GM21390 (cell line): ENCODE measurements around the gene SPTLC2.
"Not testable (repeated sequence)": the region's sequence is repeated elsewhere in the genome, so short reads cannot be mapped to it uniquely, and the experiment has no call there.

Source experiments
- ATAC-seq: cut with Tn5 transposase; IDR thresholded peaks from one replicate; pipeline ENCODE4 v1.9.1; 2021; ENCODE audit not compliant: unreplicated experiment

The SPTLC2 gene

DNA sequence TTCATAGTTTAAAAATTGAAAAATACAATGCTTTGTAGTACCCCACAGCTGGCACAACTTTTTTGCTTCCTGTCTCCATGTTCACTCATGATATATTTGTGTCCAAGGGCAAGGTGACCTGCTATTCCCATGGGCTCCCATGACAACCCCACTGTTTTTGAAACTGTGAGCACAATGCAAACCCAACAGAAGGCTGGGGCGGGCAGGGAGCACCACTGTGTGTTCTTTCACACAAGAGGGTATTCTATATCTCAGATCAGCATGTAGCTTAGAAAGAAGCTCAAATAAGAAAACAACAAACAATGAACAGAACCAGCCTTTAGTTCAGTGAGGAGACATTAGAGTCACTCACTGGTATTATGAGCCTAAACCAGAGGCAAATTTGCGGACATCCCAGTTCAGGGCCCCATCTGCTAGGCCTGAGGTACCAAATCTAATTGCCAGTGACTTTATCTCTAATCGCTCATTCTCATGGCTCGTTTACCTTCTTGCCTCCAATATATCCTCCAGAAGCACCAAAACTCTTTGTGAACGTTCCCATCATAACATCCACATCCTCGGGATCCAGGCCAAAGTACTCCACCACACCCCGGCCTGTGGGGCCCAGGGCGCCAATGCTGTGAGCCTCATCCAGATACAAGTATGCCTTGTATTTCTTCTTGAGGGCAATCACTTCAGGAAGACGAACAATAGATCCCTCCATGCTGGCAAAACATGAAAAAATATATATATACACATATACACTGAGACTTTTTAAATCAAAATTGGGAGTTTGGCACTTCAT is 61.4 kb downstream of the SPTLC2 start:
- ATAC-seq: peak; percentile 21

DNA sequence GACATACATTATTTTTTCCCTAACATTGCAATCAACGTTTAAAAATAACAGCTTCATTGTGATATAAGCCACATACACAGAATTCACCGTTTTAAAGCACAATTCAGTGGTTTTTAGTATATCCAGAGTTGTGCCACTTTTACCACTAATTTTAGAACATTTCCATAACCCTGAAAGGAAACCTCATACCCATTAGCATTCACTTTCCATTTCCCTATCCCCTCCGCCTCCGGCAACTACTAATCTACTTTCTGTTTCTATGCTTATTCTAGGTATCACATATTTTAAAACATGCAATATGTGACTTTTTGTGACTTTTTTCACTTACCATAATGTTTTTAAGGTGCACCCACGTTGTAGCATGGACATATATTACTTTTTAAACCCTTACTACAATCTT is 62.2 kb downstream of the SPTLC2 start:
- ATAC-seq: peak; percentile 73

DNA sequence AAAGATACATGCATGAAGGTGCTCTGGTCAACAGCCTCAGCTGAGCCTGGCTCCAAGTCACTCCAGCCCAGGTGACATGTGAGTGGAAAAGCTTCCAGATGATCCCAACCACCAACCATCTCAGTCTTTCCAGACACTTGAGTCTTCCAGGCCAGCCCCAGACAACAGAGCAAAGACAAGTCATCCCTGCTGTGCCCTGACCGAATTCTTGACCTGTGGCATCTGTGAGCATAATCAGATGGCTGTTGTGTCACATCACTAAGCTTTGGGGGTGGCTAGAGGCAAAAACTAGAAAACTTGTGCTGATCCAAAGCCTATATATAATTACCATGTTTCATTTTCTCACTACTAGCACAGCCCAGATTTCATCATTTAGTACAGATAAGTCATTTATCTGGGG is 67.0 kb downstream of the SPTLC2 start:
- ATAC-seq: no peak

DNA sequence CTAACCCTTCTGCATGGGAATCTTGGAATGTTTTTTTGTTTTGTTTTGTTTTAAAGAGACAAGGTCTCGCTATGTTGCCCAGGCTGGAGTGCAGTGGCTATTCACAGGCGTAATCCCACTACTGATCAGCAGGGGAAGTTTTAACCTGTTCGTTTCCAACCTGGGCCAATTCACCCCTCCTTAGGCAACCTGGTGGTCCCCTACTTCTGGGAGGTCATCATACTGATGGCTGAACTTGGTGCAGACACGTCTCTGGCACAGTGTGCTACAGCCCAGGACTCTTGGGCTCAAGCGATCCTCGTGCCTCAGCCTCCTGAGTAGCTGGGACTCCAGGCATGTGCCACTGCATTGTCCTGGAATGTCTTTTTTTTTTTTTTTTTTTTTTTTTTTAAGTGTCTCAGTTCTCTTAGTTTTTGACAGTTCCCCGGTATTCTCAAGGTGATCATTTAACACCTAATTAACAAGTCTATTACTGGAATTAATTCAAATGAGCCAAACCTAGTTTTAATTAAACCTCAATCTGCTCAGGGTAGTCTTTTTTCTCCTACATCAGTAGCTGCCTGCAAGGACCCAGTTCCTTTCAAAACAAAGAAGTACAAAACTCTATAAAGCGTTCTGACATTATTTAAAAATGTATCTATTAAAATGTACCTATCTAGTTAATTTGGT is 68.8 kb downstream of the SPTLC2 start:
- no peak for ATAC-seq

DNA sequence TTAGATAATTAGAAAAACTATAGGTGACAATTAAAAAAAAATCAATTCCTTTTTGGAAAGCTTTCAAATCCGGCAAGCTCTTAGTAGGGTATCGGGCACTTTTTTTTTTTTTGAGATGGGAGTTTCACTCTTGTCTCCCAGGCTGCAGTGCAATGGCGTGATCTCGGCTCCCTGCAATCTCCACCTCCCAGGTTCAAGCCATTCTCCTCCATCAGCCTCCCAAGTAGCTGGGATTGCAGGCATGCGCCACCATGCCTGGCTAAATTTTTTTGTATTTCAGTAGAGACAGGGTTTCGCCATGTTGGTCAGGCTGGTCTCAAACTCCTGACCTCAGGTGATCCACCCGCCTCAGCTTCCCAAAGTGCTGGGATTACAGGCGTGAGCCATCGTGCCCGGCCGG is 71.3 kb downstream of the SPTLC2 start:
- not testable (repeated sequence) for ATAC-seq

DNA sequence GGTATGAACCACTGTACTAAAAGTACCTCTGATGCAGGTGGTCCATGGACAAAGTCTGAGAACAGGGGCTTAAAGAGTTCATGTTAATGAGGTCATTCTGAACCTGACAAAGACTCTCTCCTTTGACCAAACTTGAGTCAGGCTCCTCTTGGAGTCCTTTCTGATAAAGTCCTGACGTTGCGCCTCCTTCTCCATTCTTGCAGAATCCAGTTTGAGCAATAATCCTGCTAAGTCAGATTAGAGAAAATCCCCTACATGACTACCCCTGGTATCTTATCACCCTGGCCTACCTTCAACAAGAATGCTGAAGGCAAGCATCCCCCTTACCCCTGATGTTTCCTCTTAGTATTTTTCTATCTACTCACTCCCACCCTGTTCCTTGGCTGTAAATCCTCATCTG is 71.9 kb downstream of the SPTLC2 start:
- ATAC-seq: no peak

DNA sequence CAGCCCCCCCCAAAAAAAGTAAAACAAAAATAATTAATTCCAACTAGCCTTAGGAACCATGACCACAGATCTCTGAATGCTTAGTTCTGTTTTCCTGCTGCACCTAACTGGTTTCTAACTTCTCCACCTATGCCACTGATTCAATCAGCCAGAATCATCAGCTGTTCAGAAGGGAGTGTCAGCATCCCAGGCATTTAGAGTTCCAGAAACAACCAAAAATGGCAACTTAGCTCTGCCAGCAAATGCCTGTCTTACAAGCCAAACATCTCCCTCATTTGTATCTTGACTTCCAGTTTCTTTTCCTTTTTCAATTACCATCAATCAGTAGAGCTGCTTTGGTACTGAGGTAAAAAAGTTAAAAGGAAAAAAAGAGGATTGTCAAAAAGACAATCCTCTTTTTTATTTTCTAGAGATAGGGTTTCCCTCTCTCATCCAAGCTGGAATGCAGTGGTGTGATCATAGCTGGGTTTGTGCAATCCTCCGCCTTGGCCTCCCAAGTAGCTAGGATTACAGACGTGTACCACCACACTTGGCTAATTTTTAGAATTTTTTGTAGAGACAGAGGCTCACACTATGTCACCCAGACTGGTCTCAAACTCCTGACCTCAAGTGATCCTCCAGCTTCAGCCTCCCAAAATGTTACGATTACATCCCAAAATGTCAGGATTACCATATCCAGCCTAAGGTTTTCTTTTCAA is 72.7 kb downstream of the SPTLC2 start:
- no peak for ATAC-seq

DNA sequence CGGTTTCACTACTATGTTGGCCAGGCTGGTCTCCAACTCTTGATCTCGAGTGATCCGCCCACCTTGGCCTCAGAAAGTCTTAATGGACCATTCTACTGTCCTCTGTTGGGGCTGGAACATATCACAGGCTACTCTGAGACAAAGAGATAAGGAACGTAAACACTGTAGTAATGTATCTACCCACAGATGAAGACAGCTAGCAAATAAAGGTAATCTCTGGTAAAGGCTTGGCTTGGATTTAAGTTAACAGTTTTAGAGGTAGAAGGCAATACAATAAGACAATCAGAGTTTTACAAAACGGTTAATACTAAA is 73.2 kb downstream of the SPTLC2 start:
- no peak for ATAC-seq

DNA sequence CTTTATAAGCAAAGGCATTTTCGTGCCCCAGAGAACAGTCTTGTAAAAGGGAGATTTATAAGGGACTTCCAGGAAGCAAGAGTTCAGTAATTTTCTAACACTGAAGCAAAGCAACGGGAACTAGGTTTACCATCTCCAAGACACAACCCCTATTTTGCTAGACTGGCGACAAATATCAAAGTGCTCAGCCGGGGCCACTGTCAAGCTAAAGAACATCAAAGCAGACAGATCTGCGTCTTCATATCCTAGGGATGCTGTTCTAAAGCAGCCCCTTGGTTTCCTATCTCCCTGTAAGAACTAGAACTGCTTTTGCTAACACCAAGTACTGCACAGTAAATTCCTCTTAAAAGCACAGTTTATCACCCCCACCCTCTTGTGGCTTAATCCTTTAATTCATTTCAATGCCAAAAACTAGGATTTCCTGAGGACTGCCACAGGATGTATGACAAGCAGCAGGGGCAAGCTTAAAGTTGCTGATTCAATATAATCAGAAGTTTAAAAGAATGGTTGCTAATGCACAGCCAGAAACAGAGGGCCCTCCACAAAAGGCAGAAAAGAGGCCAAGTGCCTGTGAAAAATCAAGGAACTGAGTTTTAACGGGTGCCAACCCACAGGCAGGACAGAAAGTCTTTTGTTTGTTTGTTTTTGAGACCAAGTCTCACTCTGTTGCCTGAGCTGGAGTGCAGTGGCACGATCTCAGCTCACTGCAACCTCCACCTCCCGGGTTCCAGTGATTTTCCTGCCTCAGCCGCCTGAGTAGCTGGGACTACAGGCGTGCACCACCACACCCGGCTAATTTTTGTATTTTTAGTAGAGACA is 73.8 kb downstream of the SPTLC2 start:
- ATAC-seq: no peak

DNA sequence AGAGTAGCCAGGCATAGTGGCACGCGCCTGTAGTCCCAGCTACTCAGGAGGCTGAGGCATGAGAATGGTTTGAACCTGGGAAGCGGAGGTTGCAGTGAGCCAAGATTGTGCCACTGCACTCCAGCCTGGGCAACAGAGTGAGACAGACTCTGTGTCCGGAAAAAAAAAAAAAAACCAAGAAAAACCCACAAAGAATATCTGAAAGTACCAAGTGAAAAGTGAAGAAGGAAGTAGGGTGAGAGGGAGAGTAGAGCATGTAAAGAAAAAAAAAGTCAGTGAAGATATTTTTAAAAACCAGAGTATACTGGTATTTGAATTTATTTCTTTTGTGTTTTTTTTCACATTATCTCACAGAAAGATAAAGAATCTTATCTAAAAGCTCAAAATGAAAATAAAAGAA is 74.5 kb downstream of the SPTLC2 start:
- peak; percentile 45 for ATAC-seq

DNA sequence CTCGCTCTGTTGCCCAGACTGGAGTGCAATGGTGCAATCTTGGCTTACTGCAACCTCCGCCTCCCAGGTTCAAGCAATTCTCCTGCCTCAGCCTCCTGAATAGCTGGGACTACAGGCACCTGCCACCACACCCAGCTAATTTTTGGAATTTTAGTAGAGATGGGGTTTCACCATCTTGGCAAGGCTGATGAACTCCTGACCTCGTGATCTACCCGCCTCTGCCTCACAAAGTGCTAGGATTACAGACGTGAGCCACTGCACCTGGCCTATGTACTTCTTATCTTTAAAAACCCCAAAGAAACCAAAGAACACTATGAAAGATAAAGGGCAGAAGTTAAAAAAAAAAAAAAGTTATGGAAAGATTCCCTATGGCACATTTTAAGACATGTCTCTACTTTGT is 79.5 kb downstream of the SPTLC2 start:
- not testable (repeated sequence) for ATAC-seq

DNA sequence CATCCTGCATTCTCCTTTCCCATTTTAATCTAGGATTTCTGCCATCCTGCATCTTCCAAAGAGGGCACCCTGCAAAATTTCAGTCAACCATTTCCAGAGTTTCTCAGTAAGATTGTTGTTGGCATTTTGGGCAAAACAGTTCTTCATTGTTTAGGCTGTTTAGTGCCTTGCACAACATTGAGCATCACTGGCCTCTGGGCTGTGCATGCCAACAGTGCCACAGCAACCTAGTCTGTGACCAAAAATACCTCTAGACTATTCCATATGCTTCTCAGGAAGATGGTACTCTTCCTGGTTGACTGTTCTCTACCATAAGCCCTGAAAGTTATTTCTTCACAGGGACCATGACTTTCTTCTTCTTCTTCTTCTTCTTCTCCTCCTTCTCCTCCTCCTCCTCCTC is 85.4 kb downstream of the SPTLC2 start:
- no peak for ATAC-seq

DNA sequence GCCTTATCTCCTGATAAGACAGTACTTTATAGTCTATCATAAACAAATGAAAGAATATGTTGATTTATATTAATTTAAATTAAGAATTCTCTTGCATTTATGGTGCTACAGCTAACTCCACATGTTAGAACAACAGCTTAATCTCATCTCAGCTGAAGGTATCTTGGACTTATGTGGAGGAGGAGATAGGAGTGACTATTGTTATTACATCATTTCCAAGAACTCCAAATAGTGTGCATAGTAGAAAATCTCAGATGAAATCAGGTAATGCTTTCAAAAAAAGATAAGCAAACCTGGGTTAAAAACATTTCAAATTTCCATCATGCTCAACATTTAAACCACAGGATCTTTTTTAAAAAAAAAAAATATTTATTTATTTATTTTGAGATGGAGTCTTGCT is 86.5 kb downstream of the SPTLC2 start:
- ATAC-seq: no peak

DNA sequence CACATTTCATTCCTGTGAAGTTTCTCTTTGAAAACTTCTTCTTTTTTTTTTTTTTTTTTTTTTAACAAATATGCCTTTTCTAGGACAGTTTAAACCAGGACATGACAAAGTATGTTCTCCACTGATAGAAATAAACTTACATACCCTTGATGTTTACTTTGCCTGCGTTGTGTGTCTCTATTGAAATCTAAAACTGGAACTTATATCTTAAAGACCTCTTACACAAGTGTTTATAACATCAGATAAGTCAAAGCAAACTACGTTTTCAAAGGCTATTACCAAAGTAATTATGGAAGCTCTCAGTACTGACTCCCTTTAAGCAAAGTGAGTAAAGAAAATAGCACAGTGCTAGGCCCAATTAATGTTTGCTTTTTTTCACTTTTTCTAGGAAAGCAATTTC is 87.2 kb downstream of the SPTLC2 start:
- ATAC-seq: no peak

DNA sequence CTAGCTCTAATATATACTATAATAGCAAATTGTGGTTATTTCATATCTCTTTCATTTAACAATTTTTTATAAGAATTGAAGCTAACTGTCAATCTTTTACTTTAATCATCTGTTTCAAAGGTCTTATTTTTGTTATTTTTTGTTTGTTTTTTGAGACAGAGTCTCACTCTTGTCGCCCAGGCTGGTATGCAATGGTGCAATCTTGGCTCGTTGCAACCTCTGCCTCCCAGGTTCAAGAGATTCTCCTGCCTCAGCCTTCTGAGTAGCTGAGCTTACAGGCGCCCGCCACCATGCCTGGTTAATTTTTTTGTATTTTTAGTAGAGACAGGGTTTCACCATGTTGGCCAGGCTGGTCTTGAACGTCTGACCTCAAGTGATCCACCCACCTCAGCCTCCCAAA is 87.7 kb downstream of the SPTLC2 start:
- not testable (repeated sequence) for ATAC-seq

DNA sequence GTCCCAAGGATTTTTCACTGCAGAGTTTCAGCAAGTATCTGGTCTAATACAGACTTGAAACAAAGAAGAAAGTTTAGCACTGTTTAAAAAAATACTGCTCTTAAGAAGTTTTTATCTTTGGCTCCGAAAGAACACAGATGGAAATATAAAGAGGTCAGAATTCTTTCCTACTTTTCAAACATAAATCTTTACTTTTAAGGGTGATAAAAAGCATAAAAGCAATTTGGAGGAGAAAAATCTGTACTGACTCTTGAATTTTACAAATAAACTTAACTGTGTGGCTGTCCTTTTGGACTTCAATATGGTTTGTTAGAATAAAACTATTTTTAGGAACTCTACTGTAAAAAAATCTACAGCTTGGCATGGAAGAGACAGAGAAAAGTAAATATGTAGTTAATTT is 90.2 kb downstream of the SPTLC2 start:
- no peak for ATAC-seq

DNA sequence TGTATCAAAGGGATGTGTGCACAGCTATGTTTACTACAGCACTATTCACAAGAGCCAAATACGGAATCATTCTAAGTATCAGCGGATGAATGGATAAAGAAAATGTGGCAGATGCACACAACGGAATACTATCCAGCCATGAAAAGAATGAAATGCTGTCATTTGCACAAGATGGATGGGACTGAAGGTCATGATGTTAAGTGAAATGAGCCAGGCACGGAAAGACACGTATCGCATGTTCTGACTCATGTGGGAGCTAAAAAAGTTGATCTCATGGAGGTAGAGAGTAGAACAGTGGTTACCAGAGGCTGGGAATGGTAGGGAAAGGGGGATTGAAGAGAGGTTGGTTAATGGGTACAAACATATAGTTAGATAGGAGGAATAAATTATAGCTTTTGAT is 91.9 kb downstream of the SPTLC2 start:
- ATAC-seq: no peak

DNA sequence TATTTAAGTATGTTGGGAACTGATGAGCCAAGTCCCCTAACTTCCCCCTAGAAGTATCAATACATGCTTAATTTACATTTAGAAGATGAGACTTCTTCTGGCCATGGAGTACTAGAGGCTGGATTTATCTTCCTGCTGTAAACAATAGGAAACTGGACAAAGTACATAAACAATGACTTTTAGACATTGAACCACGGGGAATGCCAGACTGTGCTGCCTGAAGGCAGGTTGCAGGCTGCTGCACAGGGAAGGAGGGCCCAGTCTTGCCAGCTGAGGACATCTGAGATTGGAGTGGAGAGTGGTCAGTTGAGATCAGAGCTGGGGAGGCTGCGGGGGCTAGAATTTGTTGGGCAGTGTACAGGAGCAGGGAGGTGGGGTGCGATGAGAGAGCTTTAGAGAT is 93.3 kb downstream of the SPTLC2 start:
- ATAC-seq: no peak

DNA sequence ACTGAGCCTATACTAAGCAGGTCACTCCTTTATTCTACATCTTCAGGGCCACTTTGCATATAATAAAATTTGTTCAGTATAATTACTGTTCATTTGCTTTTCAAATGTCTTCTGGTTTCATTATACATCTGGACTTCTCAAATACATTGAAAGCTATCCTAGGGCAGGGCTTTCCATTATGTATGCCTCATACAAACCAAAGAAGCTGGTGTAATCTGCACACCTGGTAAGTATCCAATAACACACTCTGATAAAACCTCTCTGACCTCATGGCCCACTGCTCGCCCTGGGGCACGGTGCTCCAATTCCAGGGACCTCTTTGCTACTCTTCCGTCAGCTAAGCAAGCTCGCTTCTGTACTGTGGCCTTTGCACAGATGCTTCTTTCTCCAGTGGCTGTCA is 95.9 kb downstream of the SPTLC2 start:
- no peak for ATAC-seq

DNA sequence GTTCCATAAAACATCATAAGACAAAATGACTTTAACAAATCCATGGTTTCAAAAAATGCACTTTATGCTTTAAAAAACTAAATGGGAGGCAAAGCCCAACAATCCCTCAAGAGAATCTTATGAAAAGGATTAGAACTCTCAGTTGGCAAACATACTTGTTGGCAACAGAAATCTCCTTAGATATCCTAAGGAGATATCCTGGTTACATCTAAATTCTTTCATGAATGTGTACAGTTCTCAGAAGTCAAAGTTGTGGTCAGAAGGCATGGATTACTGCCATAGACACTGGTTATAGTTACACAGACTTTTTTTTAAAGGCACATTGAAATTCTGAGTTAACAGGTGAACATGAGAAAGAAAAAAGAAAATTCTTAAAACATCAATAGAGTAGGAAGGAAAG is 100.3 kb downstream of the SPTLC2 start:
- ATAC-seq: no peak

DNA sequence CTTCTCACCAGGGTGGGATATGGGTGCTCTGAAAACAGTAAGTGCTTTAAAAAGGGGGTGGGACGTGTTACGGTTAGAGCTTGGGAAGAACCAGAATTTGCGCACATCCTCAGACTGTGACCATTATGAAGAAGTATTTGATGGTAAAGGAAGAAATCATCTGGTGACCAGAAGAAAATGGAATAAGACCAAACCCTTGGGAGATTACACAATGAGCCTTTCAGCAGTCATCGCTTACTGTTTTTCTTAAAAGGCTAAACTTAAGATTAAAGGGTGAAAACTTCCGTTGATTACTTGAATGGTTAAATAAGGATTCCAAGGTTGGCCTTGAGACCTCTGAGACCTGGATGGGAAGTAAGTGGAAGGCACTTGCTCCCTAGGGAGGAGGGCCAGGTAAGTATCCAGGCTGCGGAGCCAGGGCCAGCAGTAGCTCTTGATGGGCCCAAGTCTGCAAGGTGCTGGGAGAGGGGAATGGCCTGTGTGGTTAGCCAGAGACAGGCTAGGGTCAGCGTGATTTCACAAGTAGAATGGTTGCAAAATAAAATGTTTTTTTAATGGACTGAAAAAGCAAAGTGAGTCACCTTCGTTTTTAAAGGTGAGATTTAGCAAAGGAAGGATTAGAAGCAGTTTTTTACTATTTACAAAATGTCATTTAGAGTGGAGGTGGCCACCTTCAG is 104.8 kb downstream of the SPTLC2 start:
- no peak for ATAC-seq
